ENCODE data around the gene EMX2.

DNA sequence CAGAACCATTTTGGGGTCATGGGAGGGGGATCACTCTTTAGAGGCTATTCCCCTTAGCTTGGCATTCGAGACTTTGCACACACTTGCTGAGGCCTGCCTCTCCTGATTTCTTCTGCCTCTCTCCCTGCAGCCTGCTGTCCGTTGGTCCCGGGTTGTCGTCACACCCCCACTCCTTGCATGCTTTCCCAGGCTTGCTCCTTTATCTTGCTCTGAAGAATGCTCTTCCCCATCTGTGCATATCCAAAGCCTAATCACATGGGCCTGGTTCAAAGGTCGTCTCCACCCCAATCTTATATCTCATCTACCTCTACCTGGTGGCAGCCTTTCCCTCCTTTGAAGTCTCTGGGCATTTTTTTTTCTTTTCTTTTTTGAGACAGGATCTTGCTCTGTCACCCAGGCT lies 24.3 kb upstream of the EMX2 start:
- TF ChIP-seq POLR2A (IDR thresholded peaks at IDR 0.05; ENCODE audit: borderline replicate concordance, extremely low read depth, insufficient read depth, insufficient read length) (no peak), TCF7L2 (IDR thresholded peaks at IDR 0.05; ENCODE audit: borderline replicate concordance, extremely low read depth, insufficient read depth, insufficient read length) (no peak), ZFX (IDR thresholded peaks at IDR 0.05) (no peak), EZH2phosphoT487 (IDR thresholded peaks at IDR 0.05; ENCODE audit: borderline replicate concordance) (no peak), SIN3A (IDR thresholded peaks at IDR 0.05; ENCODE audit: low read depth) (no peak), RAD21 (IDR thresholded peaks at IDR 0.05; ENCODE audit: low read depth) (no peak), EZH2 (IDR thresholded peaks at IDR 0.05) (no peak)
- TF ChIP-seq, protein P1, sequence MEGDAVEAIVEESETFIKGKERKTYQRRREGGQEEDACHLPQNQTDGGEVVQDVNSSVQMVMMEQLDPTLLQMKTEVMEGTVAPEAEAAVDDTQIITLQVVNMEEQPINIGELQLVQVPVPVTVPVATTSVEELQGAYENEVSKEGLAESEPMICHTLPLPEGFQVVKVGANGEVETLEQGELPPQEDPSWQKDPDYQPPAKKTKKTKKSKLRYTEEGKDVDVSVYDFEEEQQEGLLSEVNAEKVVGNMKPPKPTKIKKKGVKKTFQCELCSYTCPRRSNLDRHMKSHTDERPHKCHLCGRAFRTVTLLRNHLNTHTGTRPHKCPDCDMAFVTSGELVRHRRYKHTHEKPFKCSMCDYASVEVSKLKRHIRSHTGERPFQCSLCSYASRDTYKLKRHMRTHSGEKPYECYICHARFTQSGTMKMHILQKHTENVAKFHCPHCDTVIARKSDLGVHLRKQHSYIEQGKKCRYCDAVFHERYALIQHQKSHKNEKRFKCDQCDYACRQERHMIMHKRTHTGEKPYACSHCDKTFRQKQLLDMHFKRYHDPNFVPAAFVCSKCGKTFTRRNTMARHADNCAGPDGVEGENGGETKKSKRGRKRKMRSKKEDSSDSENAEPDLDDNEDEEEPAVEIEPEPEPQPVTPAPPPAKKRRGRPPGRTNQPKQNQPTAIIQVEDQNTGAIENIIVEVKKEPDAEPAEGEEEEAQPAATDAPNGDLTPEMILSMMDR (IDR thresholded peaks at IDR 0.05 in 2 of 3, conservative IDR thresholded peaks at IDR 0.05 in 1 of 3; ENCODE audit: borderline replicate concordance in 1 of 3, insufficient read depth in 1 of 3, low read depth in 2 of 3, low read length in 2 of 3) = no peak
